Fibroblast of lung (primary cell): ENCODE measurements around the gene ALS2.
"Not testable (repeated sequence)": the region's sequence is repeated elsewhere in the genome, so short reads cannot be mapped to it uniquely, and the experiment has no call there.

Source experiments
- EZH2 ChIP-seq: IDR thresholded peaks from 2 replicates; pipeline ENCODE4 v1.5.1; 2012; ENCODE audit warnings: low read length, control low read depth, mild to moderate bottlenecking; ENCODE audit errors: missing control alignments
- TF ChIP-seq, protein P1 (sequence below), 2 donors: IDR thresholded peaks in 1 of 2; conservative IDR thresholded peaks in 1 of 2; 1 replicate in 1 of 2; 2 replicates in 1 of 2; pipeline ENCODE4 v1.5.1; 2011 to 2012; ENCODE audit warnings: low read length in 2 of 2, control low read depth in 1 of 2, inconsistent platforms in 1 of 2, low read depth in 1 of 2, mild to moderate bottlenecking in 1 of 2

DNA sequence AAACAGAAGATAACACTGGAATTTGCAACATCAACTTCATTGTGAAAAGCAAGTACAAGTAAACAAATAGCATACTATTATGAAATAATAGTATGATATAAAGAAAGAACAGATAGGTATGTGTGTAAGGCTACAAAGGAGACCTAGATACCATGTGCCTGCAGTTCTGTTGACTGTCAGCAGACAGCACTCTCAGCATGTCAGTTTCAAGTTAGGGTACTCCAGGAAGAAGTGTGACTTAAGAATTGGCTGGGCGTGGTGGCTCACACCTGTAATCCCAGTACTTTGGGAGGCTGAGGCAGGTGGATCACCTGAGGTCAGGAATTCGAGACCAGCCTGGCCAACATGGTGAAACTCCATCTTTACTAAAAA lies 18.2 kb upstream of the ALS2 start:
- TF ChIP-seq, protein P1, sequence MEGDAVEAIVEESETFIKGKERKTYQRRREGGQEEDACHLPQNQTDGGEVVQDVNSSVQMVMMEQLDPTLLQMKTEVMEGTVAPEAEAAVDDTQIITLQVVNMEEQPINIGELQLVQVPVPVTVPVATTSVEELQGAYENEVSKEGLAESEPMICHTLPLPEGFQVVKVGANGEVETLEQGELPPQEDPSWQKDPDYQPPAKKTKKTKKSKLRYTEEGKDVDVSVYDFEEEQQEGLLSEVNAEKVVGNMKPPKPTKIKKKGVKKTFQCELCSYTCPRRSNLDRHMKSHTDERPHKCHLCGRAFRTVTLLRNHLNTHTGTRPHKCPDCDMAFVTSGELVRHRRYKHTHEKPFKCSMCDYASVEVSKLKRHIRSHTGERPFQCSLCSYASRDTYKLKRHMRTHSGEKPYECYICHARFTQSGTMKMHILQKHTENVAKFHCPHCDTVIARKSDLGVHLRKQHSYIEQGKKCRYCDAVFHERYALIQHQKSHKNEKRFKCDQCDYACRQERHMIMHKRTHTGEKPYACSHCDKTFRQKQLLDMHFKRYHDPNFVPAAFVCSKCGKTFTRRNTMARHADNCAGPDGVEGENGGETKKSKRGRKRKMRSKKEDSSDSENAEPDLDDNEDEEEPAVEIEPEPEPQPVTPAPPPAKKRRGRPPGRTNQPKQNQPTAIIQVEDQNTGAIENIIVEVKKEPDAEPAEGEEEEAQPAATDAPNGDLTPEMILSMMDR (conservative IDR thresholded peaks at IDR 0.05 in 1 of 2, IDR thresholded peaks at IDR 0.05 in 1 of 2; ENCODE audit: low read depth in 1 of 2, low read length in 2 of 2): peak; percentile 42 to 66
- TF ChIP-seq EZH2: not testable (repeated sequence)
